Measurements from ENCODE around the gene KCTD8. TPM values are rescaled to one million over a fixed set of nuclear protein-coding genes. Genes with fewer than 3 reads are reported as not detected.

The KCTD8 gene
- total RNA-seq, 1 donor from 2014 or later = 0.85 TPM

- no peak for TF ChIP-seq CTCF (conservative IDR thresholded peaks at IDR 0.05)
- Mint-ChIP-seq H3K4me1 (ENCODE audit: unreplicated experiment) (peaks cover 13% of the 10 kb centered on the region), H3K27me3 (no peaks in the 10 kb centered on the region), H3K9me3 (no peaks in the 10 kb centered on the region), H3K4me3 (no peak overlapping the region), H3K27ac (no peak overlapping the region), H3K36me3 (no peaks in the 10 kb centered on the region)
- no peak for DNase-seq (ENCODE audit: extremely low spot score, unreplicated experiment)
These were observed 287.7 kb downstream of the KCTD8 start for GRCh38 chr4:44160776-44161367.

DNA sequence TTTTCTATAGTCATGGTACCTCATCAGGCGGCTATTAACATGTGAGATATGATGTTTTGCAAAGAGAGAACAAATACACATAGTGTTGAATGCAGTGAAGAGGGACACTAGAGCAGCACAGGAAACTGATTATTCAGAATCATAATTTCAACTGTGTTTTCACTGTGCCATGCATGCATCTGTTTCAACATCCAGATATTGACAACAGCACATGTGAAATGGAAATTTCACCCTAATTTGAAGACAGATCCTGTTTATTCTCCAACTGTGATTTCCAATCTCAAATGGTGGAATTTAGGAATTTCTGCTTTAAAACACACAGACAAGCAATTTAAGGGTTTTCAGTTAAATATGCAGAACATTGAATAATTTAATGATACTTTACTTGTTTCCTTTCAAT is 288.6 kb downstream of the KCTD8 start:
- Mint-ChIP-seq H3K27ac (no peak overlapping the region), H3K36me3 (no peaks in the 10 kb centered on the region), H3K27me3 (no peaks in the 10 kb centered on the region), H3K4me3 (no peak overlapping the region), H3K4me1 (ENCODE audit: unreplicated experiment) (peaks cover 13% of the 10 kb centered on the region), H3K9me3 (no peaks in the 10 kb centered on the region)
- no peak for TF ChIP-seq CTCF (conservative IDR thresholded peaks at IDR 0.05)
- no peak for DNase-seq (ENCODE audit: extremely low spot score, unreplicated experiment)

GRCh38 chr4:44157611-44158277 is 290.9 kb downstream of the KCTD8 start:
- Mint-ChIP-seq H3K36me3 (no peaks in the 10 kb centered on the region), H3K27ac (no peak overlapping the region), H3K9me3 (no peaks in the 10 kb centered on the region), H3K4me3 (peak overlapping the region; percentile 13), H3K4me1 (ENCODE audit: unreplicated experiment) (peaks cover 13% of the 10 kb centered on the region), H3K27me3 (no peaks in the 10 kb centered on the region)
- no peak for TF ChIP-seq CTCF (conservative IDR thresholded peaks at IDR 0.05)
- DNase-seq (ENCODE audit: extremely low spot score, unreplicated experiment) = no peak

- TF ChIP-seq CTCF (conservative IDR thresholded peaks at IDR 0.05) = no peak
- Mint-ChIP-seq H3K4me1 (ENCODE audit: unreplicated experiment) (peaks cover 10% of the 10 kb centered on the region), H3K9me3 (peaks cover 9% of the 10 kb centered on the region), H3K36me3 (no peaks in the 10 kb centered on the region), H3K4me3 (no peak overlapping the region), H3K27ac (no peak overlapping the region), H3K27me3 (no peaks in the 10 kb centered on the region)
- DNase-seq (ENCODE audit: extremely low spot score, unreplicated experiment) = no peak
These were observed 298.5 kb downstream of the KCTD8 start for GRCh38 chr4:44150091-44150576.

DNA sequence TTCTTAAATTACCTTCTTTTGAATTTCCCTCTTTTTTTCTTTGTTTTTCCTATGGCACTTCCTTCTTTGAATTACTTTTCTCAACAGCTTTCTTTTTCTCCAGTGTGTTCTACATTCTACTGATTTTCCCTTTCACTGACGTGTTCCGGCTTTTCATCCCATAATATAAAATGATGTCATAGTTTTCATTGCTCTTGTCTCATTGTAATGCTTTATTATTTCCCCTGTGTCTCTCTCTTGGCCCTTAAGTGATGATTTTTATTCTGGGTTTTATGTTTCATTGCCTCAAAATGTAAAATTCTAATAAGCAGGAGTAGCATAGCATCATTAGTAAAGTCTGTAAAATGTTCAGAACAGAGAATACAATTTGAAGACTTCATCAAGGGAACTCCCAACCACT is 299.3 kb downstream of the KCTD8 start:
- Mint-ChIP-seq H3K4me3 (no peak overlapping the region), H3K27me3 (no peaks in the 10 kb centered on the region), H3K27ac (no peak overlapping the region), H3K36me3 (no peaks in the 10 kb centered on the region), H3K9me3 (peaks cover 9% of the 10 kb centered on the region), H3K4me1 (ENCODE audit: unreplicated experiment) (peaks cover 10% of the 10 kb centered on the region)
- no peak for DNase-seq (ENCODE audit: extremely low spot score, unreplicated experiment)
- TF ChIP-seq CTCF (conservative IDR thresholded peaks at IDR 0.05) = no peak

Measured in type B pancreatic cell (in vitro differentiated cells).